Measurements from ENCODE around the gene CTSG. TPM values are rescaled to one million over a fixed set of nuclear protein-coding genes. Genes with fewer than 3 reads are reported as not detected.

Gene CTSG
- not detected in 2 replicates for total RNA-seq

GRCh38 chr14:24576182-24576581, at the start of gene CTSG:
TSS of gene CTSG (minus strand) at chr14:24576250. CDS start at chr14:24576223, 27 bp downstream.

GRCh38 chr14:24609655-24610344, 33.8 kb upstream of the CTSG start, which contains the start of gene GZMH:
TSS of gene GZMH (minus strand) at chr14:24609685. CDS start at chr14:24609613, 72 bp downstream.

Other genes with a start within 250 kb of the CTSG start
- gene ADCY4, start 241.2 kb downstream of the CTSG start, total RNA-seq, result 0.85 and 1.0 TPM in 2 replicates
- gene RIPK3, start 236.3 kb downstream of the CTSG start, total RNA-seq, result 1.4 and 4.6 TPM in 2 replicates
- 3.4 and 9.5 TPM in 2 replicates for gene NFATC4, start 208.1 kb downstream of the CTSG start, total RNA-seq
- 2.4 and 23.3 TPM in 2 replicates for gene NYNRIN, start 177.2 kb downstream of the CTSG start, total RNA-seq
- 0.34 and 2.5 TPM in 2 replicates for gene CBLN3, start 146.6 kb downstream of the CTSG start, total RNA-seq
- gene KHNYN, start 146.3 kb downstream of the CTSG start, total RNA-seq, result 134 and 140 TPM in 2 replicates
- gene SDR39U1, start 133.5 kb downstream of the CTSG start, total RNA-seq, result 8.0 and 14.4 TPM in 2 replicates
- not detected in 2 replicates for gene CMA1, start 68.0 kb downstream of the CTSG start, total RNA-seq
- gene GZMH, start 33.4 kb upstream of the CTSG start, total RNA-seq, result not detected in 2 replicates
- not detected in 2 replicates for gene GZMB, start 57.9 kb upstream of the CTSG start, total RNA-seq

Data from nasal cavity respiratory epithelium epithelial cell of viscerocranial mucosa (primary cell).